Stimulated activated CD4-positive, alpha-beta T cell treated with anti-CD3 and anti-CD28 coated beads, Interleukin-4, amount 100 ng/mL, for 24 hours (primary cell): ENCODE results near the gene GLUL.
"Not testable (repeated sequence)": the region's sequence is repeated elsewhere in the genome, so short reads cannot be mapped to it uniquely, and the experiment has no call there.

ENCODE experiments used
- DNase-seq: peaks from one replicate; pipeline ENCODE4 v3.0.0-alpha.2; 2020

Gene GLUL

DNA sequence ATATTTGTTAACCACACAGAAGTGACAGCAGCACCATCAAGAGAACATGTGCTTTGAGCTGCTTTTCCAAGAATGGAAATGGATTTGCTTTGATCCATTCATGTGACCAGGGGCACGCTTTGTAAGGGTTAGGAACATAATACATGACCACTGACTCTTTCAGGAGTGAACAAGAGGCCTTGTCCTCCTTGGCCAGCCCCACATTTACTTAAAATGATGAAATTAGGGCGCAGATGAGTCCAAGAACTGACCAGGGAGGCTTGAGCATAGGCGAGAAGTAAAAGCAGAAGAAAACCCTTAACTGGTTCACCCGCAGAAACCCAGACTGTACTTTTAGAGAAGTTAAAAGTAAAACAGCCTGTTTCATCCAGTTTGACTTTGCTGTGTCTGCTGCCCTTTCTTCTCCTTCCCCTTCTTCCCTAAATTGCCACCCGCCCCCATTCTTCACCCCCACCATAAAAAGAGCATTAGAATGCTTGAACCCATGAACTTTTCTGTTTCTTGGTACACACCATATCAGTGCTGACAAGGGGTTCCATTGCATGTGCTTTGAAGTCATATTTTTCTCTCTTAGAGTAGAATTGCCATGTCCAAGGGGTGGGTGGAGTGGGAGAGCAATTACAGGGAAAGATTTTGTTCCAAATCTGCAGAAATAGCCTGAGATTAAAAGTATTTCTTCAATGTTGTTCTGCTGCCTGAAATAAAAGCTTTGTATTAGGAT is 2.6 kb upstream of the GLUL start:
- DNase-seq = no peak

DNA sequence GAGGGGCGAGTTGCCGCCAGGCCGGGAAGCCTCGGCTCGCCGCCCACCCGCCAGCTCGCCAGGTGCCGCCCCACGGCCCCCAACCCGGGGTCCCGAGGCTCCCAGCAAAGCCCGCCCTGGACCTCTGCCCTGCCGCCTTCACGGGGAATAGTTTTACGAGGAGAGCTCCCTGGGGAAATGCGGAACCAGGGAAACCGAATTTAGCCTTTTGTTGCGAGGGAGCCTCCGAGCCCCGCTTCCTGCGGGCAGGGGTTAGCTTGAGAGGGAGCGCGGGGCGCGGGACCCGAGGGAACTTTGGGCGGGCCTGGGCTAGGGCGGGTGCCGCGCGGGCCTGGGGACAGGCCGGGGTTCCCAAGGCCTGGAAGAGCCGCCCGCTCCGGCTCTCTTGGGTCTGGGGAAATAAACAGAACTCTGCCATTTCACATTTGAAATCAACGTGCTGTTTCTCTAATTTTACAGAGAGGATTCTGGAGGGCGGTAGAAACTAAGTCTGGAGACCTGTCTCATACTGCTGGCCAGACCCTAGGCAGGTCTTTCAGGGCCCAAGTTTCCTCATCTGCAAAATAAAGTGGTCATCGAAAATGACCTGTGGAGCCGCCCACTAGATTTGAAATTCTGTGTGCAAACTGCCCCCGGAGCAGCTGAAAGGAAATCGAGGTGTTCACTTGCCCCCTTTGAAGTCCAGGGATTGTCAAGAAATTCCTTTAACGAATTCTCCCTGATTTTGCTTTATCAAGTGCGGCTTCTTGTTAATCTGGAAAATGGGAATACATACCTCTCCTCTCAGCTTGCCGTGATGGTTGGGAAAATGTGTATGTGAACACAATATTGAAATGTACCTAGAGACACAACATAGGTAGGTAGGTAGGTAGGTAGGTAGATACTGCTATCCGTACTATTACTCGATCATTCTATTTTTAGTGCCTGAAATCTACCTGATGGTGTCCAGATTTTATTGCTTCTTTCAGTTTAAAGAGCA is 749 bp upstream of the GLUL start:
- DNase-seq = peak; percentile 8

DNA sequence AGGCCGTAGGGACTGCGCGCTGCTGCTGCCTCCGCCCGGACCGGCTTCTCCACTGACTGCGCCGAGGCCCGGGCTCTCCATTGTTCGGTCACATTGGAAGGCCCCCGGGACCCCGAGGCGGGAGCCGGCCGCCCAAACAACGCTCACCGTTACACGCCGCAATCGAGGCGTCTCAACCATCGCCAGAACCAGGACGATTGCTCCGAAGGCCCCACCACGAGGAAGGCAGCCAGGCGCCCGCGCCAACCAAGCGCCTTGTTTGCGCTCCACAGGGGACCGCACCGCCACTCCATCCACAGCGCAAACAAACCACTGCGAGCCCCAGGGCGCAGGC is 595 bp downstream of the GLUL start:
- no peak for DNase-seq

DNA sequence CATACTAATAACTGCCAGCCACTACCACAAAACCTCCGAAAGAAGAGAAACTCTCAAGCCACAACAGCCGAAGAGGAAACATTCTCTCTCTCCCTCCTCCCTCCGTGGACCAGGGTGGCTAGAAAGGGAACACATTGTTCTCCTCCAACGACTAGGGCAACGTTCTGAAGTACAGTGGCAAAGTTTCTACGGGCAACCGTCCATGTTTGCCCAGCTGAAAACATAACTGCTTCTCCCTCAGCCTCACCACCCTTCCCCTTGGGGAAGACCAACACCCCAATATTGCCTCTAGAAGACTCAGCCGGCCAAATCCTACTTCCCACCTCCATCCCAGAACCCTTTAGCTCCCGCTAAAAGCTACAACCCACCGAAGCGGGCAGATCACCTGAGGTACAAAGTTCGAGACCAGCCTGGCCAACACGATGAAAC is 2.0 kb downstream of the GLUL start:
- DNase-seq = no peak

DNA sequence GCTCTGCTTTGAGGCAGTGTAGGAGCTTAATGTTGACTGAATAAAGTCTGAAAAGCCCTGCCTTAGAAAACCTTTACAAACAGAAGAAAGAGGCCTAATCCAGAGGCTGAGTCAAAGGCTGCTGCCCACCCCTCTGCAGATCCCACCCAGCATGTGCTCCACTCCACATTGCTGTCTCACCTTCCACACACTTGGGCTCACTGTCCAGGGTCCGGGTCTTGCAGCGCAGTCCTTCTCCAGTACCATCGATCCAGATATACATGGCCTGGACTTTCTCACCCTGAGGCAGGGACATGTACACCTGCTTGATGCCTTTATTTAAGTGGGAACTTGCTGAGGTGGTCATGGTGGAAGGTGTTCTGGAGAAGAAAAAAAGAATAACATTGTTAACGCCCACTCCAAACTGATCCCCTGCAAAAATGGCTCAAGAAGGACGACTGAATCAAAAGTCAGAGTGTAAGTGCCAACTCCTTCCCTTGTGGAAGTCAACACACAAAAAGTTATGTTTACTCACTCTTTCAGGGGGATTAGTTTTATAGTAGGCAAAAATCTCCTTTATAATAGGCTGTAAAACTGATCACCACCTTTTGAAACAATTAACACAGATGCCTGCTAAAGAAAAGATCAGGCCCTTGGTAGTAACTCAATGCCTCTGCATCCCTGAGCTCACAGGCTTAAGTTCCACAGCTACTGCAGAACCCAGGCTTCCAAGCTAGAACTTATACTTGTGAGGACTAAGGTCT is 3.0 kb downstream of the GLUL start:
- no peak for DNase-seq

DNA sequence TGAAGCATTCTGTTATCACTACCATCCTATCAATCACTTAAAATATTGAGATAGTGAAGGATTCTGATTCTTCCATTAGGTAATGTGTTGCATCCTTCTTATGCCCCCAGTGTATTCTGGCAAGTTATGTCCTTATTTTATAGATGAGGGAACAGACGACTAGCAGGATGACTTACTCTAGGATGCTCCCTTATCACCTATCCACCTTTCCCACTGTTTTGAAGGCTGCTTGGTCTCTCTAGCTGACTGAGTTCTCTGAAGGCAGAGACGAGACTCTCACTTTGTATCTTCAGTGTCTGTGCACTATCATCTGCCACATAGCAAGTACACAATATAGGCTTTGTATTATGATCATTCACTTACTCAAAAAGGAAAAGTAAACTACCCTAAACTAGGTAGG is 4.0 kb downstream of the GLUL start:
- no peak for DNase-seq

DNA sequence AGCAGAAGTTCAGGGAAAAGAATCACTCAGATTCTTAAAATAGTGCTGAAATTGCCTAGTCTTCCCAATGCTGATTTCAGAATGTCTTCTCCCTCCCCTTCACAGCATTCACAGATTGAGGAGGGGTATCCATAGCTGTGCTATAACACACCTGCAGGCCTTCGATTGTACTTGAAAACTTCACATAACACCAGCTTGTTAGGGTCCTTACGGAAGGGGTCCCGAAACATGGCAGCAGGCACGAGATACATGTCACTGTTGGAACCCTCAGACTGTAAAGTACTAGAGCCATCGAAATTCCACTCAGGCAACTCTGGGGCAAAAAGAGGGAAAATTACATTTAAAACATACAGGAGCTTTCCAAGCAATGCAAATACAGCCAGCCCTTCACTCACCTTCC is 4.6 kb downstream of the GLUL start:
- DNase-seq = no peak

DNA sequence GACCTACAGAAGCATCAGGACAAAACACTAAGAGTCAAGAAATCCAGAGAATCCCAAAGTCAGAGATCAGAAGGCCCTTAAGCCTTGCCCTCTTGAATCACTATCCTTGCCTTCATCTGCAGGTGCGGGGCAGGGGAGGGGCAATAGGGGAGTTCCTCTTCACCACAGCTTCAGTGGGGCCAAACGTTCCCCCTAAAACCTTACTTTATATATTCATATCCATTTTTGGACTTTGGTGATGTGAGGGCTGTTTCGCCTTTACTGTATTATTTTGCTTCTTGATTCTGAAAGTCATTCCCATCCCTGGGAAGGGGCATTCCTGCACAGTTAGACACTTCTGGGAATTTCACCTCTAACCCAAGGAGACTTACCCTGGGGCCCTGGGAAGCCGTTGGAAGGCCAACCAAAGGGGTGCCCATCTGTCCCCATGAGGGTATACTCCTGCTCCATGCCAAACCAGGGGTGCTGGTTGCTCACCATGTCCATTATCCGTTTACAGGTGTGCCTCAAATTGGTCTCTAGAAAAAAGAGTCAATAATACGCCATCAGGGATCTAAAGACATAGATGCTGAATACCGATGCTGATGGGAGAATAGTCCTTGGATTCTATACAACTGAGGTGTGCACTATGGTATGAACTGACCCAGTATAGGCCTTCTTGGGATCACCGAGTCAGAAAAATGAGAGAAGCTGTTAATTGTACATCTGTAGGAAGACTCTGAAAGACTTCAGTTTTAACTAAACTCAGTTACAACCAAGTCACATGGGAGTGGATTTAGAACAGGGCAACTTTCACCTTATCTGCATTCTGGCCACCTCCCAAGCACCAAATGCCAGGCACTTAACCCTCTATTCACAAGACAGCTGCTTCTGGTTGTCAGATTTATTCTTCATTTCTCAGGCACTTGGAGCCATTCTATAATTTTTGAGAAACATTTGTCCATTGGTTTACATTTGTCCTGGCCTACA is 5.4 kb downstream of the GLUL start:
- no peak for DNase-seq

DNA sequence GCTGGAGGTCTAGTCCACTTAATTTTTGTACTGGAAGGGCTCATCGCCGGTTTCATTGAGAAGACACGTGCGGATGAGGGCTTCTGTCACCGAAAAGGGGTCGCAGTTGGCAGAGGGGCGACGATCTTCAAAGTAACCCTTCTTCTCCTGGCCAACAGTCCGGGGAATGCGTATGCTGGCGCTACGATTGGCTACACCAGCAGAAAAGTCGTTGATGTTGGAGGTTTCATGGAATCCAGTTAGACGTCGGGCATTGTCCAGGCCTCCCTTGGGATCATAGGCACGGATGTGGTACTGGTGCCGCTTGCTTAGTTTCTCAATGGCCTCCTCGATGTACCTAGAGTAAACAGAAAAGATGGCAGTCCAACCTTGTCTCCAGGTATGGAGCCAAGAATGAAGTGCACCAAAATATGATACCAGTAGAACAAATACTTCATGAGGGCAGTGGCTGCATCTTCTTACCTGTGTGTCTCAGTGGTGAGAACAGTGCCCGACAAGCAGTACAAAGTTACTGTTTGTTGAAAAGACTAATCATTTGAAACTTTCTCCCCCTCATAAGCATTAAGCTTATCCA is 7.1 kb downstream of the GLUL start:
- DNase-seq = no peak

DNA sequence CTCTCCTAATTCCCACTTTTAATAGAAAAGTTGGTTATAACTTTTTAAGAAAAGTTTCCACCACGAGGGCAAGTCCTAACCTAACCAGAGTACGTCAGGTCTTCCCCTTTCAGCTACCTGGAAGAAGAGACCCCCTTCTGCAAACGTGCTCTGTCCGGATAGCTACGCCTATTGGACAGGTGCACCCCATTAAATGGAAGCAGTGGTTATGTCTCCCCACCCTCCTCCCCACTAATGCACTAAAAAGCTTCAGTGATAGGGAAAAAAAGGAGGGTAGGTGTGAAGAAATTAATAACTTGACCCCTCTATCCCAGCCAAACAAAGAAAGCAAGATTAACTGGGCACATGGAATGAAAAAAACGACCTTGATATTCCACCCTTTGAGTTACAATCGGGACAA is 7.7 kb downstream of the GLUL start:
- no peak for DNase-seq

DNA sequence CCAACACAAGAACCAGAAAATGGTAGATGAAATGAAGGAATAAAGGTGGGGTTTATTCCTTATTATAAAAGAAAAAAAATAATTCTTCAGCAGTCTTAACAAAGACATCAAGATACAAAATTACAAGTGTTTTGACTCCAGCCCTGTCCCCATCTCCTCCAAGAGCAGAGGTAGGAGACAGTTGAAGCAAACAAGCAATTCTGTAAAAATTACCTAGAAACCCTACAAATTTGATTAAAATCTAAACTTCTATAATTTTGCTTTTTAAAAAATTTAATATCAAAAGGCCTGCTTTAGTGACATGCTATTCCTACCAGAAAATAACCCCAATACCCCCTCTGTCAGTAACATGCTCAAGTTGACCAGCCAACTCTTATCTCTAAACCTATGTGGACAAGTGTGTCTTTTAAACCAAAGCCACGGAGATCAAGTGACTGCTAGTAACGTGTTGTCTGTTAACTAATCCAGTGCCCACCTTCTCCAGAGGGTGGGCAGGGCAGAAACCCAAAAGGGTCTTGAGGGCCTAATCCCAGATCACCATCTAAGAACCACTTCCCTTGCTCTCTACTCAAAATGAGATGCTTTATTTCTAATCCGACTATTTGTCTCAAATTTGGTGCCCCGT is 8.4 kb downstream of the GLUL start:
- no peak for DNase-seq

DNA sequence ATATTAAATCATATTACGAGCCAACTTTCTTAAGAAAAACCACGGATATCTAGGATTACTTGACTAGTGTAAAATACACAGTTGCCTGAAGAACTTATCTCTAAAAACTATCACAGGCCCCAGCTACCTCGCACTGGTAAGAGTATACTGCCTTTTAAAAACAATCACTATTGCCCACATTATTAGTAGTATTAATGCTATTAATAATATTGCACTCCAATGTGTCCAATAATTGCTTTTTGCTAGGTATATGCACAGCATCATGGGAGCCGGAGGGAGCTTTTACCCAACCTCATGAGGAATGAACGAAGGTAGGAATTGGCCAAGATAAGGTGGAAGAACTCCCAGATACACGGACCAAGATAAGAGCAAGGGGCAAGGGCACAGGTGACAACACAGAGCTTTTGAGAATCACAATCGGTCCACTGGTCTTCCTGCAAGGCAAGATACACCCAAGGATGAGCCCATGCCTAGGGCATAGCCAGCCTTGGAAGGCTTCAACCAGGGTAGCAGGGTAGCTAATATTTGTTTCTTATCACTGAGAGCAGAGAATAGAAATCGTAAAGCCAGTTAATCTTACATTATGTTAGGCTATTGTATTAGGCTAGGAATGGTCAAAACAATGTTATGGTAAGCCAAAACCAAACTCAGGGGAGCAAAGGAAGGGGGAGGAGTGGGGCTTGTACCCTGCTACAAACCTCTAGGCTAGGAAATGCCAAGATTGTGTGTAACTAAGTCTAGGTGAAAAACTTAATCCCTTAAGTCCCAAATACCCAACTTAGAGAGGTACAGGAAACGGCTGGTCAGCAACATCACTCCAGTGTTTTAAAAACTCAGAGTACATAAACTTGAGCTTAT is 9.4 kb downstream of the GLUL start:
- no peak for DNase-seq

DNA sequence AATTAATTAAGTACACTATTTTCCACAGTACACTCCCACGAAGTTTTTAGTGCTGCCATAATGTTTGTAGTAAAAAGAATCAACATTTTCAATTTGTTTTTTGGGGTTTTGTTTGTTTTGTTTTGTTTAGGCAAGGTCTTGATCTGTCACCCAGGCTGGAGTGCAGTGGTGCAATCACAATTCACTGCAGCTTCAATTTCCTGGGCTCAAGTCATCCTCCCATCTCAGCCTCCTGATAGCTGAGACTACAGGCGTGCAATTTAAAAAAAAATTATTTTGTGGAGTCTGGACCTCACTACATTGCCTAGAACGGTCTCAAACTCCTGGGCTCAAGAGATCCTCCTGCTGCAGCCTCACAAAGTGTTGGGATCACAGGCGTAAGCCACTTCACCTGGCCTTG is 11.4 kb downstream of the GLUL start:
- no peak for DNase-seq

DNA sequence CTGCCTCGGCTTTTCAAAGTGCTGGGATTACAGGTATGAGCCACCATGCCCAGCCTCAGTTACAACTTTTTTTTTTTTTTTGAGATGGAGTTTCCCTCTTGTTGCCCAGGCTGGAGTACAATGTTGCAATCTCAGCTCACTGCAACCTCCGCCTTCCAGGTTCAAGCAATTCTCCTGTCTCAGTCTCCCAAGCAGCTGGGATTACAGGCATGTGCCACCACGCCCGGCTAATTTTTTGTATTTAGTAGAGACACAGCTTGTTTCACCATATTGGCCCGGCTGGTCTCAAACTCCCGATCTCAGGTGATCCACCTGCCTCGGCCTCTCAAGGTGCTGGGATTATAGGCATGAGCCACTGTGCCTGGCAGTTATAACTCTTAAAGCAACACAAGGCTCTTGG is 11.8 kb downstream of the GLUL start:
- DNase-seq = not testable (repeated sequence)

DNA sequence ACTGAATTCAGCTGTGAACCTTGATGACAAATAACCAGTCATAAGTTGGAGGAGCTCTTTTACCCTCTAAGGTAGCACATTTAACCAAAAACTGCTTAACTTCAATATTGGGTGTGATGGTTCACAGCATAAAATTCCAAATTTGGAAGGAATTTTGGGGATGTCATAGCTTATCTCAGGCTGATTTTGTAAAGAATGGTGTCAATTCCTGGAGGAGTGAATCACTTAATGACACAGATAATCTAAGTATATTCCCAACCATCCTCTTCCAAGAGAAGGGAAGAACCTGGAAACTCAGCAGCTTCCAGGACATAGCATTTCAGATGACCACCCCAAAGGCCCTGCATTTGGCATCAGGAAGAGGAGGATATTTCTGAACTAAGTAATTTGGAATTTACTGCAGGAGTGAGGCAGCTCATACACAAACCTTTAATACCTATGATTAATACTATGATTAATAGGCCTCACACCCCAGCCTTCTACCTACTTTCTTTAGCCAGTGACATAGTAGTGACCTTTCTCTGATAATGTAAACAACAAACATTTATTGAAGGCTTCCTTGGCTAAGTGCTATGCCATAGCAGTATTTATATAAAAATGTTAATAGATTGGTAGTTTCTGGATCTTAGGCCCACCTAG is 14.5 kb downstream of the GLUL start:
- DNase-seq = no peak

DNA sequence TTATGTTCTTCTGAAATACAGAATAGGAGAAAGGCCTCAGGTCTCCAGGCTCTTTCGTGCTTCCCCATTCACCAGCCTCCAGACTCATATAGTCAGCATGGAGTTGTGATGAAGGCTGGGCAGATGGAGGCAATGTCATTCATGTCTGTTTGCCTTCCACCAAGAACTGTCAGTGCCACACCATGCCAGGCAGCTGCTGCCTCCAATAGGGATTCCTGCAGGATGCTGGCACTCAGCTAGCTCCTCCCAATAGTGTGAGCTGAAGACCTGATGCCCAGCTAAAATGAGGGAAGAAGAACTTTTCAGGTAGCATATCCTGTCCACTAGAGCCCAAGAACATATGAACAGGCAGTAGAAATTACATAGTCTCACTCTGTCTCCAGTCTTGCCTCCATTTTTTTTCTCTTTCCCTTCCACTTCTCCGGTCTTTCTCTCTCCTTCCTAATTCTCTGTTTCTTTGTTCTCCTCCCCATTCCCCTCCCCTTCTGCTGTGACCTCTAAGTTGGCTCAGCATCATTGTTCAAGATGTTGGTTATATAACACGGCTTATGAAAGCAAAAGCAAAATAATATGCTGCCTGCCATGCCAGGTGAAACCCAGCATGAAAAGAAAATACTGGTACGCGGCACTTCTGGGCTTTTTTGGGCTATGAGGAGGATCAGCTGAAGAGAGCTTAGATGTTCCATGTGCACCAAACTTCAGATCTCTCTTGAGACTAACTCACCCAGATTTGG is 17.3 kb downstream of the GLUL start:
- DNase-seq = no peak

DNA sequence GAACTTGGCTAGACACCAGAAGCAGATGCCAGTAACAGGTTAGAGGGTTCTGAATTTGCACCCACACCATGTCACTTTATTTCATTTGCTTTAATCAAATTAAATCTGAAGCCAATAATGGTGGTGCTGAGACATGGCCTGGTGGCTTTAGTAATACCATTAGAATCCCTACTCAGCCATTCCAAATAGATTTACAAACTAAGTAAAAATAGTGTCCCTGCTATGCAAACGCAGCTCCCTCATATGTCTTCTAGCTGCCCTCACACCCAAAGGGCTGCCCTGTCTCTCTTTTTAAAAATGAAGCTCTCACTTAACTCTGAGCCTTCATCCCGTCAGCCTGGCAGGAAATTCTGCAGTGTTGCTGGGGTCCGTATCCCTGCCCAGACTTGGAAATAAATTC is 21.1 kb downstream of the GLUL start:
- no peak for DNase-seq

DNA sequence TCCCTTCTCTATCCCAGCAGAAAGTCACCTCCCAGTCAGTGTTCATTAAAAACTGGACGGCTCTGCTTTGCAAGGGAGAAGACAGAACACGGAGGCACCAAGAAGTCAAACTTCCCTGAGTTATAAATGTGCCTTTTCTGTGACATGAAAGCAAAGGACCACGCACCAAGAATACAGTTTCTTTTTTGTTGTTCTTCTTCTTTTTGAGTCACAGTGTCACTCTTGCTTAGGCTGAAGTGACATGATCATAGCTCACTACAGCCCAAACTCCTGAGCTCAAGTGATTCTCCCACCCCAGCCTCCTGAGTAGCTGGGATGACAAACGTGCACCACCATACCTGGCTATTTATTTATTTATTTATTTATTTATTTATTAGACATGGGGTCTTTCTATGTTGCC is 22.7 kb downstream of the GLUL start:
- DNase-seq = no peak

DNA sequence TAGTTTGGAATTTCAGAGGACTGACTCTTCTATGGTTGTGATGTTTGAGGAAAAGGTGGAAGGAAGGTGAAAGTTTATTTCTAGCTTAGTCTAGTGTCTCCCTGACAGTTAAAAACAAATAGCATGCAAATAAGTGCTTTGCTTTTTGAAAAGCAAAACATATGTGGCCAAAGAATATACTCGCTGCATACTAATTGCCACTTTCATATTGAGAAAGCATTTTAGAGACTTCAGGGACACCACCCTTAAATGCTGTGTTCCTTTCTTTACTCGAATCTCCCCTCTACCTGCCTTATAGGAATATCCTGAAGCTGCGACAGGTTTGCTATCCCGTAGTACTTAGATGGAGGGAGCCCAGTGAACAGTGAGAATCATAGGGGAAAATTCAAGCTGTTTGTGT is 23.2 kb downstream of the GLUL start:
- no peak for DNase-seq
